Left renal pelvis (tissue), 4 donors: ENCODE results near the gene HOMEZ. TPM values are rescaled to one million over a fixed set of nuclear protein-coding genes. Genes with fewer than 3 reads are reported as not detected.
A peak's percentile ranks its signal among the peaks of the same experiment; 100 is the strongest.
"Not testable (repeated sequence)": the region's sequence is repeated elsewhere in the genome, so short reads cannot be mapped to it uniquely, and the experiment has no call there.

Experiments used
- DNase-seq, 4 donors: peaks; one replicate each; pipeline ENCODE4 v3.0.0-alpha.2; 2013; ENCODE audit warnings: low read depth in 4 of 4, low spot score in 3 of 4
- polyA plus RNA-seq, 4 donors: library from polyadenylated mRNA; unstranded; fragments of 120-200 nt; gene quantifications; one replicate each; pipeline ENCODE4 v1.2.1, GENCODE V29; 2013; ENCODE audit not compliant: insufficient read length in 4 of 4

HOMEZ gene
- 10 to 100 TPM; 11.2 to 28.1 (median 24.8) TPM for polyA plus RNA-seq

DNA sequence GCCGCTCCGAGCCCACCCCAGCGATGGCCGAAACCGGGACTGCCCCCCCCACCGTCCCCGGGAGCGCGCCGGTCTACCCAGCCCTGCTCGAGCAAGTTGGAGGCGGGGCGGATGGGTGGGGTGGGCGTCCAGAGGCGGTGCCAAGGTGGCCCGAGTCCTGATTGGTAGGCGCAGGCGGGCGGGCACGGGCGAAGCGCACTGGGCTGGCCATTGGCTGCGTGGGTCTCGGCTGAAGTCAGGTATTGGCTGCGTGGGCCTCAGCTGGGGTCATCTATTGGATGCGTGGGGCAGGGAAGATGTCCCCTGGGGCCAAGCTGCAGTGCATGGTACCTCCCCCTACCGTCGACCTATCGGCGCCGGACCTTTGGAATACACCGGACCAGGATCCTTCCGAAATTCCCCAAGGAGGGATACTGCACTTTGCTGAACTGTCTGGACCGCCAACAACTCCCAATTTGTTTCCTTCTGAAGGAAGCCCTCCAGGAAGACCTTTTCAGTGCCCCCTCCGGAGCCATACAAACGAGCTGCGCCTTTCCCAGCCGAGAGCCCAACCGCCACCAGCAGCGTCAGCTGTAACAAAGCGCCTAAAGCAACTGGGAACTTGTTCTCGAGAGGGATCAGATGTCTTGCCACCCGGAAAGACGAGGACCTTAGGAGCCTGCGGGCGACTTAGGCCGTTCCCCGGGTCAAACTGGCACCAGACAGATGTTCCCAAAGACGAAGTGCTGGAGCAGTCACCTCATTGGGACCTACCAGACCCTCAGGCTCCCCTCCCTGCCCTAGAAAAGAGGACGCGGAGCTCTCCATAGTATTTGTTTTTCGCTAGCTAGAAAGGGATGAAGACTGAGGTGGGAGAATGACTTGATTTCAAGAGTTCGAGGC, at the start of gene HOMEZ:
HOMEZ (minus strand) TSS at position 113 of the 882 bp plus-strand sequence. CDS start 180 bp downstream, outside the sequence.
- peak; percentile 91 to 93 (median 92) for DNase-seq

GRCh38 chr14:23335623-23336022, 49.7 kb upstream of the HOMEZ start:
- no peak for DNase-seq

DNA sequence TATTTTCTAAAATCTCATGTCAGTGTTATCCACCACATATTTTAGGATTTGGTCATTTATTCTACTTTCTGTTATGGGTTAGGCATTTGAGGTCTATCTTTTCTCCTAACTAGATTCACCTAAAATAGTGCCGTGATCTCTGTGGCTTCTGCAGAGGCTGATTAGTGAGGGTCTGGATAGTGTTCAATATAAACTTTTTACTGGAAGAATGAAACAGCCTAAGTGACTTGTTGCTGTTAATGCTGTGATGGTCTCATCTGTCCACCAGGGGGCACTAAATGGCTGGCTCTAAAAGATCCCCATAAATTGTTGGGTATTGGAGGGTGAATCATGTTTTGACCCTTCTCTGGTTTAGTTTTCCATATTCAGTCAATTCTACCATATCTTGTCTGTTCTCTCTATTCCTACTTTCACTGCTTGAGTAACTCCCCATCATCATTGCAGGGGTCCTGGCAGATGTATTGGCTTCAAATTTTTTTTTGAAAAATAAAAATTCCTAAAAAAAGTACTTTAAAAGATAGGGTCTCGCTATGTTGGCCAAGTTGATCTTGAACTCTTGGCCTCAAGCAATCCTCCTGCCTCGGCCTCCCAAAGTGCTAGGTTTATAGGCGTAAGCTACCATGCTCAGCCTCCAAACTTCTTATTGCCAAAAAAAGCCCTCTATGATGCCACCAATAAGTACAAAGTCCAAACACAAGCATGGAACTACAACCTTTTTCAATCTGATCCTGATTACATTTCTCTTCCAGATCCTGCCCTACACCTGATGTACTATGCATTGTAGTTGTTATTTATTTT, 42.2 kb upstream of the HOMEZ start:
- peak in 2 of 4 donors; percentile 52 to 53 for DNase-seq

DNA sequence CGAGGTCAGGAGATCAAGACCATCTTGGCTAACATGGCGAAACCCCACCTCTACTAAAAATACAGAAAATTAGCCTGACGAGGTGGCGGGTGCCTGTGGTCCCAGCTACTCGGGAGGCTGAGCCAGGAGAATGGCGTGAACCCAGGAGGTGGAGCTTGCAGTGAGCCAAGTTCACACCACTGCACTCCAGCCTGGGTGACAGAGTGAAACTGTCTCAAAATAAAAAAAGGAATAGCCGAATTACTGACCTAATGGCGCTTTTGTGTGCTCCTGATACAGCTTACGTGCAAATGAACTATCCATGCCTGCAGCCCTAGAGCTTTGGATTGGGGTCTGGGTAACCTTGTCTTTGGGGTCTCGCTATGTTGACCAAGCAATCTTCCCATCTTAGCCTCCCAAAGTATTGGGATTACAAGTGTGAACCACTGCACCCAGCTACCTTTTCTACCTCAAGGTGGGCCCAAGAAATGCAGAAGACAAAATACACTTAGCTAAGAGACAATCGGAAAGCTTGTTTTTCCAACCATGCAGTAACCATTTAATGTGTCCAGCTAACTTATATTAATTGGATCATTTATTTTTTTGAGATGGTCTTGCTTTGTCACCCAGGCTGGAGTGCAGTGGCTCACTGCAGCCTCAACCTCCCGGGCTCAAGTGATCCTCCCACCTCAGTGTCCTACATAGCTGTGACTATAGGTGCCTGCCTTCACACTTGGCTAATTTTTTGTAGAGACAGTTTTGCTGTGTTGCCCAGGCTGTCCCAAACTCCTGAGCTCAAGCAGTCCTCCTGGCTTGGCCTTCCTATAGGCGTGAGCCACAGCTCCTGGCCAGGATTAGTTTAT, 40.8 kb upstream of the HOMEZ start:
- no peak for DNase-seq

DNA sequence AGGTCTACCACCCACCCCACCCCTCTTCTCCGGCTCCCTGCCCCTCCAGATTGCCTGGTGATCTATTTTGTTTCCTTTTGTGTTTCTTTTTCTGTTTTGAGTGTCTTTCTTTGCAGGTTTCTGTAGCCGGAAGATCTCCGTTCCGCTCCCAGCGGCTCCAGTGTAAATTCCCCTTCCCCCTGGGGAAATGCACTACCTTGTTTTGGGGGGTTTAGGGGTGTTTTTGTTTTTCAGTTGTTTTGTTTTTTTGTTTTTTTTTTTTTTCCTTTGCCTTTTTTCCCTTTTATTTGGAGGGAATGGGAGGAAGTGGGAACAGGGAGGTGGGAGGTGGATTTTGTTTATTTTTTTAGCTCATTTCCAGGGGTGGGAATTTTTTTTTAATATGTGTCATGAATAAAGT, 39.8 kb upstream of the HOMEZ start:
- not testable (repeated sequence) for DNase-seq

GRCh38 chr14:23324993-23325392, 39.1 kb upstream of the HOMEZ start:
- DNase-seq: no peak

DNA sequence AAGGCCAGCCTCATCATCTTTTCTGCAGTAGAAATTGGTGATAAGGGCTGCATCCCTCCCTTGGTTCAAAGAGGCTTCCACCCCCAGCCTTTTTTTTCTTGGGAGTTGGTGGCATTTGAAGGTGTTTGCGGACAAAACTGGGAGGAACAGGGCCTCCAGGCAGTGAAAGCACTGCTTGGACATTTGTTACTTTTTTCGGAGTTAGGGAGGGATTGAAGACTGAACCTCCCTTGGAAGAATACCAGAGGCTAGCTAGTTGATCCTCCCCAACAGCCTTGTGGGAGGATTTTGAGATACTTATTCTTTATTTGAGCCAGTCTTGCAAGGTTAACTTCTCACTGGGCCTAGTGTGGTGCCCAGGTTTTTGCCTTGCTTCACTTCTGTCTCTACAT, 38.5 kb upstream of the HOMEZ start:
- DNase-seq: no peak

DNA sequence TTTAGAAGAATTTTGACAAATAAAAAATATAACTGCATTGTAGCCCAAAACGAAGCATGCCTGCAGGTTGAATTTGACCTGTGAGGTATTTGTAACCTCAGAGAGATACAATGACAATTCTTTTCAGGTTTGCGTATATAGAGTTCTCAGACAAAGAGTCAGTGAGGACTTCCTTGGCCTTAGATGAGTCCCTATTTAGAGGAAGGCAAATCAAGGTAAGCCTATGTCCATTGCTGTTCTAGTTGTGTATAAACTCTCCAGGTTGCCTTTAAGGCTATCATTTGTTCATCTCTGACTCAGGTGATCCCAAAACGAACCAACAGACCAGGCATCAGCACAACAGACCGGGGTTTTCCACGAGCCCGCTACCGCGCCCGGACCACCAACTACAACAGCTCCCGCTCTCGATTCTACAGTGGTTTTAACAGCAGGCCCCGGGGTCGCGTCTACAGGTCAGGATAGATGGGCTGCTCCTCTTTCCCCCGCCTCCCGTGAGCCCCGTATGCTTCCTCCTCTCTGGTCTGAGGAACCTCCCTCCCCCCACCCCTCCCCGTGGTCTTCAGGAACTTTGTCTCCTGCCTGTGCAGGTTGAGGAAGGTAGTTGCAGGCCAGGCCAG, 38.0 kb upstream of the HOMEZ start:
- DNase-seq: no peak

GRCh38 chr14:23322568-23323517, 36.9 kb upstream of the HOMEZ start:
- no peak for DNase-seq

DNA sequence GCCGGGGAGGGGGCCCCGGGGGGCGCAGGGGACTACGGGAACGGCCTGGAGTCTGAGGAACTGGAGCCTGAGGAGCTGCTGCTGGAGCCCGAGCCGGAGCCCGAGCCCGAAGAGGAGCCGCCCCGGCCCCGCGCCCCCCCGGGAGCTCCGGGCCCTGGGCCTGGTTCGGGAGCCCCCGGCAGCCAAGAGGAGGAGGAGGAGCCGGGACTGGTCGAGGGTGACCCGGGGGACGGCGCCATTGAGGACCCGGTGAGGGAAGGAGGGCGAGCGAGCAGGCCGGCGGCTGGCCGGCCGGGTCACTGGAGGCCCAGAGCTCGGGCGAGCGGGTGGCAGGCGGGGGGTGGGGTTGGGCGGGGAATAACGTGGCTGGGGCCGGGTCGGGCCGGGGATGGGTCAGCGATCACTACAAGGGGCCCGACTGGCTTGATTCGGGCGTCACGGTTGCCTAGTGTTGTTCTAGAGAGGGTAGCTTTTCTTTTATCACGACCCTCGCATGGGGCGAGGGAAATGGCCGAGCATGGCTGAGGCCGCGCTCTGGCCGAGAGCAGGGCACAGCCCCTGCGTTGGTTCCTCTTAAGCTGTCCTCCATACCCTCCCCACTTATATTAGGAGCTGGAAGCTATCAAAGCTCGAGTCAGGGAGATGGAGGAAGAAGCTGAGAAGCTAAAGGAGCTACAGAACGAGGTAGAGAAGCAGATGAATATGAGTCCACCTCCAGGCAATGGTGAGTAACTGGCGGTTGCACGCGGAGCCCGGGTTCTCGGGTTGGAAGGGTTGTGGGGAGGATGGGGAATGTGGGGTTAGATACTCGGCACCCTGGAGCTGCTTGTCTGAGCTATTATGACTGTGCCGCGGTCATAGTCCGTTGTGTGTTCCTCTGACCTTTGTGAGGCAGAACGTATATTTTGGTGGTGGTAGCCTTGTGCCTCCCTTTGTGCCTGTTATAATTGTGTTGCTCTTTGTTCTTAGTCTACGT, 35.9 kb upstream of the HOMEZ start:
- DNase-seq: no peak

- DNase-seq: peak; percentile 100
Measured at GRCh38 chr14:23320584-23321571, 34.9 kb upstream of the HOMEZ start, which contains the start of gene PABPN1. PABPN1 (plus strand) TSS chr14:23321457; CDS start chr14:23321470, 13 bp downstream.

DNA sequence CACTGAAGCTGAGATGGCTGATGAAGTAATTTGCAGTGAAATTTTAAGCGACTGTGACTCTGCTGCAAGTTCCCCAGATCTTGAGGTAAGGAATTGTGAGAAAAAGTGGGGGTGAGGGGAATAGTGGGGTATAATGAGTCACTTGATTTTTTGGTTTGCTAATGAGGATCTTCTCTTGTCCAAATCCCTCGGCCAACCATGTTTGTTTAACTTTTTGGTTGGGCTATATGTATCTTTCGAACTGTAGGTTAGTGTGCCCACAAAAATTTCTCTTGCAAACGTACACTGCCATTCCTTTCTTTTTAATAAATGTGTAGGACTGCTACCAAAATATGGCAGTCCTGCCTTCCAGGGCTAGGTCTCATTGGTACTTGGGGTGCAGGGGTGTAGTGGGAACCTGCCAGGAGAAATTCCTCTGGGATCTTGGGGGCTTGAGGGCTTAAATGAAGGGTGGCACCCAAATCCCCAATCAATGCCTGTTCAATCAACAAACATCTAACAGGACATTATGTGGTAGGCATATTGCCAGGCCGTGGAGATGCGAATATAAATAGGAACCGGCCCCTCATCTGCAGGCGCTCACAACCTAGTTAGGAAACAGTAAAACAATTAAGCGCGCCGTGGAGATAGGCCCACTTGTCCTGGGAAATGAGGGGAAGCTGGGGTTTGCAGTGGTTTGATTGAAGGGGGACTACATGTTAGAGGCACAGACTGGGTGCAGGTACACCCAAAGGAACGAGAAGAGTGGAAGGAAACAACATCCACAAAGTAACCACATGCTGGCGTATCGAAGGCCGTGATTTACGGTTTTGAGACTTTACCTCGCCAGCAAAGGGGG, 34.0 kb upstream of the HOMEZ start:
- no peak for DNase-seq

- no peak for DNase-seq
Measured at GRCh38 chr14:23316300-23316699, 30.4 kb upstream of the HOMEZ start.

DNA sequence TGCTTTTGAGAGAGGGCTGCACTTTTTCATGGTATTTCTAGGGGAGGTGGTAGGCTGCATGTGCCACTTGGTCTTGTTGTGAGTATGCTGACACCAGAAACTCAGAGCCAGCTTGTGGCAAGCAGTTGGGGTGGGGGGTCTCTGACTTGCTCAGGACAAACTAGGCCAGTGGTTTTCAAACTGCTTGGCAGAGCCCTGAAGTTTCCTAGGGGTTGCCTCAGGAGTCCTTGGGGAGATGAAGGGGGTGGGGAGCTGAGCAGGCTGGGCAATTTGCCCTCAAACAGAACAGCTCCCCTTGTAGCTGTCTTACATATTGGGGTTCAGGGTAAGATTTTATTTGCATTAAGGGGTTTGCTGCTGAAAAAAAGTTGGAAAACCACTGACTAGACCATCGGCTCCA, 24.6 kb upstream of the HOMEZ start:
- DNase-seq: no peak

- no peak for DNase-seq
Measured at GRCh38 chr14:23308721-23309445, 23.0 kb upstream of the HOMEZ start.
